GM23338 (cell line): Measurements from ENCODE around the gene ADAMTS7. TPM values are rescaled to one million over a fixed set of nuclear protein-coding genes. Genes with fewer than 3 reads are reported as not detected.
A peak's percentile ranks its signal among the peaks of the same experiment; 100 is the strongest.

Experiments used
- ATAC-seq: fragments of 200-7000 bp; cut with Tn5 transposase; 3 replicates; pipeline ENCODE4 v1.9.1; 2020
- DNase-seq: peaks from one replicate; pipeline ENCODE4 v3.0.0-alpha.2; 2015; ENCODE audit warnings: low spot score
- H2AFZ ChIP-seq: fragments of 200-600 bp; sonication (generic); 2 replicates; pipeline ENCODE4 v1.8.0; 2016; ENCODE audit warnings: antibody characterized with exemption, mild to moderate bottlenecking, moderate library complexity
- H3F3A ChIP-seq: fragments of 200-600 bp; sonication (generic); replicated peaks from 2 replicates; pipeline ENCODE4 v1.8.0; 2017; ENCODE audit warnings: antibody characterized with exemption, mixed run types, low read depth
- H3K27ac ChIP-seq: fragments of 200-600 bp; sonication (generic); 2 replicates; pipeline ENCODE4 v1.6.1; 2016; ENCODE audit warnings: low read depth
- H3K27me3 ChIP-seq: fragments of 200-600 bp; sonication (generic); 2 replicates; pipeline ENCODE4 v1.8.0; 2016; ENCODE audit warnings: mild to moderate bottlenecking, mixed run types, moderate library complexity; ENCODE audit not compliant: insufficient read depth
- H3K36me3 ChIP-seq: fragments of 200-600 bp; sonication (generic); 2 replicates; pipeline ENCODE4 v1.8.0; 2016; ENCODE audit warnings: mild to moderate bottlenecking; ENCODE audit not compliant: insufficient read depth
- H3K4me1 ChIP-seq: fragments of 200-600 bp; sonication (generic); 2 replicates; pipeline ENCODE4 v1.8.0; 2016; ENCODE audit warnings: mild to moderate bottlenecking, moderate library complexity; ENCODE audit not compliant: insufficient read depth
- H3K4me2 ChIP-seq: fragments of 200-600 bp; sonication (generic); 2 replicates; pipeline ENCODE4 v1.7.1; 2017; ENCODE audit warnings: mixed run types
- H3K4me3 ChIP-seq: fragments of 200-600 bp; sonication (generic); 2 replicates; pipeline ENCODE4 v1.6.1; 2016; ENCODE audit warnings: mixed run types
- H3K79me2 ChIP-seq: fragments of 200-600 bp; sonication (generic); replicated peaks from 2 replicates; pipeline ENCODE4 v1.8.0; 2017; ENCODE audit warnings: mild to moderate bottlenecking; ENCODE audit not compliant: insufficient read depth
- H3K9me2 ChIP-seq: fragments of 200-600 bp; sonication (generic); 2 replicates; pipeline ENCODE4 v1.8.0; 2017; ENCODE audit not compliant: insufficient read depth
- H4K20me1 ChIP-seq: fragments of 200-600 bp; sonication (generic); replicated peaks from 2 replicates; pipeline ENCODE4 v1.8.0; 2017; ENCODE audit warnings: mild to moderate bottlenecking; ENCODE audit not compliant: insufficient read depth
- H3K27ac Mint-ChIP-seq: 2 replicates; pipeline ENCODE4 v1.8.0; 2020; ENCODE audit warnings: inconsistent platforms, mild to moderate bottlenecking, moderate library complexity, mixed read lengths
- H3K27me3 Mint-ChIP-seq: 3 replicates; pipeline ENCODE4 v1.8.0; 2022; ENCODE audit warnings: low read depth, mild to moderate bottlenecking, moderate library complexity, mixed read lengths, inconsistent platforms; ENCODE audit not compliant: insufficient read depth, poor library complexity
- H3K36me3 Mint-ChIP-seq: 3 replicates; pipeline ENCODE4 v1.8.0; 2021; ENCODE audit warnings: low read depth, mild to moderate bottlenecking, inconsistent platforms, moderate library complexity, mixed read lengths
- H3K4me1 Mint-ChIP-seq: 3 replicates; pipeline ENCODE4 v1.8.0; 2020; ENCODE audit warnings: mild to moderate bottlenecking, inconsistent platforms, mixed read lengths
- H3K4me3 Mint-ChIP-seq: 3 replicates; pipeline ENCODE4 v1.8.0; 2021; ENCODE audit warnings: moderate library complexity, mild to moderate bottlenecking, inconsistent platforms, mixed read lengths
- H3K9me3 Mint-ChIP-seq: 3 replicates; pipeline ENCODE4 v1.8.0; 2020; ENCODE audit warnings: moderate library complexity, mild to moderate bottlenecking, inconsistent platforms, mixed read lengths
- CREB1 ChIP-seq: fragments of 250-450 bp; sonication (Bioruptor Pico); IDR thresholded peaks from 2 replicates; pipeline ENCODE4 v1.5.0; 2020; ENCODE audit warnings: low read depth, mild to moderate bottlenecking, moderate library complexity
- EZH2 ChIP-seq: fragments of 200-600 bp; sonication (generic); IDR thresholded peaks from one replicate; pipeline ENCODE4 v1.8.0; 2017; ENCODE audit warnings: antibody characterized with exemption, mild to moderate bottlenecking, low read depth; ENCODE audit not compliant: unreplicated experiment
- EZH2phosphoT487 ChIP-seq: fragments of 200-600 bp; sonication (generic); IDR thresholded peaks from one replicate; pipeline ENCODE4 v1.8.1; 2018; ENCODE audit warnings: antibody characterized with exemption; ENCODE audit not compliant: unreplicated experiment
- JUNB ChIP-seq: IDR thresholded peaks from one replicate; pipeline ENCODE4 v1.6.1; 2016; ENCODE audit warnings: antibody characterized with exemption; ENCODE audit not compliant: unreplicated experiment
- NANOG ChIP-seq: IDR thresholded peaks from 2 replicates; pipeline ENCODE4 v1.6.1; 2016; ENCODE audit warnings: antibody characterized with exemption, borderline replicate concordance
- POLR2AphosphoS5 ChIP-seq: IDR thresholded peaks from 2 replicates; pipeline ENCODE4 v1.6.1; 2016; ENCODE audit warnings: antibody characterized with exemption, low read depth
- STAT1 ChIP-seq: IDR thresholded peaks from one replicate; pipeline ENCODE4 v1.6.1; 2016; ENCODE audit warnings: antibody characterized with exemption; ENCODE audit not compliant: unreplicated experiment
- ZNF114 ChIP-seq: fragments of 250-450 bp; sonication (Bioruptor Pico); IDR thresholded peaks from 2 replicates; pipeline ENCODE4 v1.5.0; 2020; ENCODE audit warnings: mild to moderate bottlenecking, moderate library complexity
- ZNF331 ChIP-seq: fragments of 250-450 bp; sonication (Bioruptor Pico); IDR thresholded peaks from 2 replicates; pipeline ENCODE4 v1.5.0; 2020; ENCODE audit warnings: low read depth, mild to moderate bottlenecking, moderate library complexity
- polyA plus RNA-seq: library from polyadenylated mRNA; unstranded; fragments of >200 nt; fragmentation: Nextera tagmentation; extraction: Ambion mirVana; gene quantifications from 2 replicates; pipeline ENCODE4 v1.2.1, GENCODE V29; 2016
- total RNA-seq: library from RNA; depleted of rRNA; stranded (reverse); fragments of >200 nt; shearing (Covaris generic); gene quantifications from 2 replicates; pipeline ENCODE4 v1.2.3, GENCODE V29; 2014
- TF ChIP-seq, protein P1 (sequence below), 2 experiments: fragments of 200-600 bp in 1 of 2; sonication (generic) in 1 of 2; conservative IDR thresholded peaks; 2 replicates each; pipeline versions ENCODE4 v1.5.1 to v1.6.1; 2016 to 2017; ENCODE audit warnings: antibody characterized with exemption in 2 of 2, low read depth in 2 of 2, mild to moderate bottlenecking in 2 of 2, moderate library complexity in 1 of 2
- TF ChIP-seq, protein P2 (sequence below): IDR thresholded peaks from one replicate; pipeline ENCODE4 v1.6.1; 2018; ENCODE audit warnings: antibody characterized with exemption; ENCODE audit not compliant: unreplicated experiment
- TF ChIP-seq, protein P3 (sequence below): fragments of 250-450 bp; sonication (Bioruptor Pico); IDR thresholded peaks from 2 replicates; pipeline ENCODE4 v1.5.0; 2020; ENCODE audit warnings: mild to moderate bottlenecking, moderate library complexity
- TF ChIP-seq, protein P4 (sequence below): IDR thresholded peaks from 2 replicates; pipeline ENCODE4 v1.6.1; 2016; ENCODE audit warnings: antibody characterized with exemption

The ADAMTS7 gene
- total and polyA plus RNA-seq, 2 experiments from 2014 or later: 11.6 to 52.7 TPM

DNA sequence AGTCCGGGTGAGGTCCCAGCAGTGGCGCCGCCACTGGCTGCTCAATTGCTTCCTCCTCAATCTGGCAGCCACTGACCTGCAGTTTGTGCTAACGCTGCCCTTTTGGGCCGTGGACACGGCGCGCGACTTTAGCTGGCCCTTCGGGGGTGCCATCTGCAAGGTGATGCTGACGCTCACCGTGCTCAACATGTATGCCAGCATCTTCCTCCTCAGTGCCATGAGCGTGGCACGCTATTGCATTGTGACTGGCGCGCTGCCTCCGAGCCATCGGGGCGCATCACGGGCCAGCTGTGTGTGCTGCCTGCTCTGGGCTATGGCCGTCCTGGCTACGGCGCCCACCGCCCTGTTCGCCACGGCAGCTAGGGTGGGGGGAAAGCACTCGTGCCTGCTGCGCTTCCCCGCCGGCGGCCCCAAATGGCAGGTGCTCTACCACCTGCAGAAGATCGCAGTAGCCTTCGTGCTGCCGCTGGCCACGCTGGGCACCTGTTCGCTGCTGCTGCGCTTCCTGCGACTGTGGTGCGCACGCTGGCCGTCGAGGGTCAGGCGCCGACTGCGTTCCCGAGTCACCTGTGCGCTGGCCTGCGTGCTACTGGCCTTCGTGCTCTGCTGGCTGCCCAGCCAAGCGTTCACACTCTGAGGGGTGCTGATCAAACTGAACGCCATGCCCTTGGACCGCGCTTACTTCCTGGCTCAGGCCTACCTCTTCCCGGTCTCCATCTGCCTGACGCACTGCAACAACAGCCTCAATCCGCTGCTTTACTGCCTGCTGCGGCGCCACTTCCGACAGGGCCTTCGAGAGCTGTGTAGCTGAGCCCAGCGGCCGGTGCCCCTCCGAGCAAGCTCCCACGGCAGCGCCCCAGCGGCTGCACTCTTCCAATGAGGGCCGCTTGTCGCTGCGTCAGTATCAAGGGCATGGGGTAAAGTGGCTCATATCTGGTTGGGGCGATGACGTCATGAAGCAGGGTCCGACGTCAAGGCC, 20.3 kb upstream of the ADAMTS7 start:
- Mint-ChIP-seq H3K4me3 (no peak overlapping the region; the same call in 2 of the 3 replicates), H3K4me1 (no peaks in the 10 kb centered on the region; the same call in 2 of the 3 replicates), H3K9me3 (no peaks in the 10 kb centered on the region), H3K27me3 (peaks cover 5% of the 10 kb centered on the region), H3K36me3 (no peaks in the 10 kb centered on the region), H3K27ac (no peak overlapping the region)
- H4K20me1 ChIP-seq: no peaks in the 10 kb centered on the region
- H3K36me3 ChIP-seq: no peaks in the 10 kb centered on the region
- DNase-seq (peak; percentile 37), ATAC-seq (peak; percentile 41)
- no peaks in the 10 kb centered on the region for H3K79me2 ChIP-seq
- TF ChIP-seq NANOG (no peak), STAT1 (no peak), CREB1 (CRISPR knock-in tag) (no peak), JUNB (no peak), EZH2phosphoT487 (no peak), ZNF114 (no peak), EZH2 (no peak), ZNF331 (CRISPR knock-in tag) (no peak), POLR2AphosphoS5 (no peak)
- TF ChIP-seq, protein P1, sequence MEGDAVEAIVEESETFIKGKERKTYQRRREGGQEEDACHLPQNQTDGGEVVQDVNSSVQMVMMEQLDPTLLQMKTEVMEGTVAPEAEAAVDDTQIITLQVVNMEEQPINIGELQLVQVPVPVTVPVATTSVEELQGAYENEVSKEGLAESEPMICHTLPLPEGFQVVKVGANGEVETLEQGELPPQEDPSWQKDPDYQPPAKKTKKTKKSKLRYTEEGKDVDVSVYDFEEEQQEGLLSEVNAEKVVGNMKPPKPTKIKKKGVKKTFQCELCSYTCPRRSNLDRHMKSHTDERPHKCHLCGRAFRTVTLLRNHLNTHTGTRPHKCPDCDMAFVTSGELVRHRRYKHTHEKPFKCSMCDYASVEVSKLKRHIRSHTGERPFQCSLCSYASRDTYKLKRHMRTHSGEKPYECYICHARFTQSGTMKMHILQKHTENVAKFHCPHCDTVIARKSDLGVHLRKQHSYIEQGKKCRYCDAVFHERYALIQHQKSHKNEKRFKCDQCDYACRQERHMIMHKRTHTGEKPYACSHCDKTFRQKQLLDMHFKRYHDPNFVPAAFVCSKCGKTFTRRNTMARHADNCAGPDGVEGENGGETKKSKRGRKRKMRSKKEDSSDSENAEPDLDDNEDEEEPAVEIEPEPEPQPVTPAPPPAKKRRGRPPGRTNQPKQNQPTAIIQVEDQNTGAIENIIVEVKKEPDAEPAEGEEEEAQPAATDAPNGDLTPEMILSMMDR (conservative IDR thresholded peaks at IDR 0.05; ENCODE audit: low read depth in 2 of 2): no peak; a peak in 1 of 4 replicates
- TF ChIP-seq, protein P2, sequence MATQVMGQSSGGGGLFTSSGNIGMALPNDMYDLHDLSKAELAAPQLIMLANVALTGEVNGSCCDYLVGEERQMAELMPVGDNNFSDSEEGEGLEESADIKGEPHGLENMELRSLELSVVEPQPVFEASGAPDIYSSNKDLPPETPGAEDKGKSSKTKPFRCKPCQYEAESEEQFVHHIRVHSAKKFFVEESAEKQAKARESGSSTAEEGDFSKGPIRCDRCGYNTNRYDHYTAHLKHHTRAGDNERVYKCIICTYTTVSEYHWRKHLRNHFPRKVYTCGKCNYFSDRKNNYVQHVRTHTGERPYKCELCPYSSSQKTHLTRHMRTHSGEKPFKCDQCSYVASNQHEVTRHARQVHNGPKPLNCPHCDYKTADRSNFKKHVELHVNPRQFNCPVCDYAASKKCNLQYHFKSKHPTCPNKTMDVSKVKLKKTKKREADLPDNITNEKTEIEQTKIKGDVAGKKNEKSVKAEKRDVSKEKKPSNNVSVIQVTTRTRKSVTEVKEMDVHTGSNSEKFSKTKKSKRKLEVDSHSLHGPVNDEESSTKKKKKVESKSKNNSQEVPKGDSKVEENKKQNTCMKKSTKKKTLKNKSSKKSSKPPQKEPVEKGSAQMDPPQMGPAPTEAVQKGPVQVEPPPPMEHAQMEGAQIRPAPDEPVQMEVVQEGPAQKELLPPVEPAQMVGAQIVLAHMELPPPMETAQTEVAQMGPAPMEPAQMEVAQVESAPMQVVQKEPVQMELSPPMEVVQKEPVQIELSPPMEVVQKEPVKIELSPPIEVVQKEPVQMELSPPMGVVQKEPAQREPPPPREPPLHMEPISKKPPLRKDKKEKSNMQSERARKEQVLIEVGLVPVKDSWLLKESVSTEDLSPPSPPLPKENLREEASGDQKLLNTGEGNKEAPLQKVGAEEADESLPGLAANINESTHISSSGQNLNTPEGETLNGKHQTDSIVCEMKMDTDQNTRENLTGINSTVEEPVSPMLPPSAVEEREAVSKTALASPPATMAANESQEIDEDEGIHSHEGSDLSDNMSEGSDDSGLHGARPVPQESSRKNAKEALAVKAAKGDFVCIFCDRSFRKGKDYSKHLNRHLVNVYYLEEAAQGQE: no peak
- TF ChIP-seq, protein P3, sequence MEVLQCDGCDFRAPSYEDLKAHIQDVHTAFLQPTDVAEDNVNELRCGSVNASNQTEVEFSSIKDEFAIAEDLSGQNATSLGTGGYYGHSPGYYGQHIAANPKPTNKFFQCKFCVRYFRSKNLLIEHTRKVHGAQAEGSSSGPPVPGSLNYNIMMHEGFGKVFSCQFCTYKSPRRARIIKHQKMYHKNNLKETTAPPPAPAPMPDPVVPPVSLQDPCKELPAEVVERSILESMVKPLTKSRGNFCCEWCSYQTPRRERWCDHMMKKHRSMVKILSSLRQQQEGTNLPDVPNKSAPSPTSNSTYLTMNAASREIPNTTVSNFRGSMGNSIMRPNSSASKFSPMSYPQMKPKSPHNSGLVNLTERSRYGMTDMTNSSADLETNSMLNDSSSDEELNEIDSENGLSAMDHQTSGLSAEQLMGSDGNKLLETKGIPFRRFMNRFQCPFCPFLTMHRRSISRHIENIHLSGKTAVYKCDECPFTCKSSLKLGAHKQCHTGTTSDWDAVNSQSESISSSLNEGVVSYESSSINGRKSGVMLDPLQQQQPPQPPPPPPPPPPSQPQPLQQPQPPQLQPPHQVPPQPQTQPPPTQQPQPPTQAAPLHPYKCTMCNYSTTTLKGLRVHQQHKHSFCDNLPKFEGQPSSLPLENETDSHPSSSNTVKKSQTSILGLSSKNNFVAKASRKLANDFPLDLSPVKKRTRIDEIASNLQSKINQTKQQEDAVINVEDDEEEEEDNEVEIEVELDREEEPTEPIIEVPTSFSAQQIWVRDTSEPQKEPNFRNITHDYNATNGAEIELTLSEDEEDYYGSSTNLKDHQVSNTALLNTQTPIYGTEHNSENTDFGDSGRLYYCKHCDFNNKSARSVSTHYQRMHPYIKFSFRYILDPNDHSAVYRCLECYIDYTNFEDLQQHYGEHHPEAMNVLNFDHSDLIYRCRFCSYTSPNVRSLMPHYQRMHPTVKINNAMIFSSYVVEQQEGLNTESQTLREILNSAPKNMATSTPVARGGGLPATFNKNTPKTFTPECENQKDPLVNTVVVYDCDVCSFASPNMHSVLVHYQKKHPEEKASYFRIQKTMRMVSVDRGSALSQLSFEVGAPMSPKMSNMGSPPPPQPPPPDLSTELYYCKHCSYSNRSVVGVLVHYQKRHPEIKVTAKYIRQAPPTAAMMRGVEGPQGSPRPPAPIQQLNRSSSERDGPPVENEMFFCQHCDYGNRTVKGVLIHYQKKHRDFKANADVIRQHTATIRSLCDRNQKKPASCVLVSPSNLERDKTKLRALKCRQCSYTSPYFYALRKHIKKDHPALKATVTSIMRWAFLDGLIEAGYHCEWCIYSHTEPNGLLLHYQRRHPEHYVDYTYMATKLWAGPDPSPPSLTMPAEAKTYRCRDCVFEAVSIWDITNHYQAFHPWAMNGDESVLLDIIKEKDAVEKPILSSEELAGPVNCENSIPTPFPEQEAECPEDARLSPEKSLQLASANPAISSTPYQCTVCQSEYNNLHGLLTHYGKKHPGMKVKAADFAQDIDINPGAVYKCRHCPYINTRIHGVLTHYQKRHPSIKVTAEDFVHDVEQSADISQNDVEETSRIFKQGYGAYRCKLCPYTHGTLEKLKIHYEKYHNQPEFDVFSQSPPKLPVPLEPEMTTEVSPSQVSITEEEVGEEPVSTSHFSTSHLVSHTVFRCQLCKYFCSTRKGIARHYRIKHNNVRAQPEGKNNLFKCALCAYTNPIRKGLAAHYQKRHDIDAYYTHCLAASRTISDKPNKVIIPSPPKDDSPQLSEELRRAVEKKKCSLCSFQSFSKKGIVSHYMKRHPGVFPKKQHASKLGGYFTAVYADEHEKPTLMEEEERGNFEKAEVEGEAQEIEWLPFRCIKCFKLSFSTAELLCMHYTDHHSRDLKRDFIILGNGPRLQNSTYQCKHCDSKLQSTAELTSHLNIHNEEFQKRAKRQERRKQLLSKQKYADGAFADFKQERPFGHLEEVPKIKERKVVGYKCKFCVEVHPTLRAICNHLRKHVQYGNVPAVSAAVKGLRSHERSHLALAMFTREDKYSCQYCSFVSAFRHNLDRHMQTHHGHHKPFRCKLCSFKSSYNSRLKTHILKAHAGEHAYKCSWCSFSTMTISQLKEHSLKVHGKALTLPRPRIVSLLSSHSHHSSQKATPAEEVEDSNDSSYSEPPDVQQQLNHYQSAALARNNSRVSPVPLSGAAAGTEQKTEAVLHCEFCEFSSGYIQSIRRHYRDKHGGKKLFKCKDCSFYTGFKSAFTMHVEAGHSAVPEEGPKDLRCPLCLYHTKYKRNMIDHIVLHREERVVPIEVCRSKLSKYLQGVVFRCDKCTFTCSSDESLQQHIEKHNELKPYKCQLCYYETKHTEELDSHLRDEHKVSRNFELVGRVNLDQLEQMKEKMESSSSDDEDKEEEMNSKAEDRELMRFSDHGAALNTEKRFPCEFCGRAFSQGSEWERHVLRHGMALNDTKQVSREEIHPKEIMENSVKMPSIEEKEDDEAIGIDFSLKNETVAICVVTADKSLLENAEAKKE (CRISPR knock-in tag): no peak
- TF ChIP-seq, protein P4, sequence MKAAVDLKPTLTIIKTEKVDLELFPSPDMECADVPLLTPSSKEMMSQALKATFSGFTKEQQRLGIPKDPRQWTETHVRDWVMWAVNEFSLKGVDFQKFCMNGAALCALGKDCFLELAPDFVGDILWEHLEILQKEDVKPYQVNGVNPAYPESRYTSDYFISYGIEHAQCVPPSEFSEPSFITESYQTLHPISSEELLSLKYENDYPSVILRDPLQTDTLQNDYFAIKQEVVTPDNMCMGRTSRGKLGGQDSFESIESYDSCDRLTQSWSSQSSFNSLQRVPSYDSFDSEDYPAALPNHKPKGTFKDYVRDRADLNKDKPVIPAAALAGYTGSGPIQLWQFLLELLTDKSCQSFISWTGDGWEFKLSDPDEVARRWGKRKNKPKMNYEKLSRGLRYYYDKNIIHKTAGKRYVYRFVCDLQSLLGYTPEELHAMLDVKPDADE: no peak
- H3K27me3 ChIP-seq: no peaks in the 10 kb centered on the region
- H3F3A ChIP-seq: 0 out of 2 replicates have a peak, but pooled peaks cover 3% of the 10 kb centered on the region
- H3K4me2 ChIP-seq: peak overlapping the region; percentile 51; the same call in 1 of the 2 replicates
- H3K9me2 ChIP-seq: no peaks in the 10 kb centered on the region
- H3K27ac ChIP-seq: no peak overlapping the region
- 0 out of 2 replicates have a peak, but pooled peaks cover 3% of the 10 kb centered on the region for H3K4me1 ChIP-seq
- H3K4me3 ChIP-seq: peak overlapping the region; percentile 40; the same call in 1 of the 2 replicates
- H2AFZ ChIP-seq: peak overlapping the region; percentile 96
